Prostate gland (tissue), 2 donors: Measurements from ENCODE around the gene SNAI1.

Source experiments
- POLR2AphosphoS5 ChIP-seq: sonication (generic); formaldehyde crosslinking; IDR thresholded peaks from one replicate; pipeline ENCODE4 v1.6.1; 2017; ENCODE audit warnings: antibody characterized with exemption
- TF ChIP-seq, protein P1 (sequence below), 4 experiments: fragments of 200-600 bp in 2 of 4; fragments of 450-650 bp in 2 of 4; sonication (generic) in 2 of 4; IDR thresholded peaks; 1 replicate in 3 of 4; 2 replicates in 1 of 4; pipeline ENCODE4 v1.5.1; 2016 to 2019; ENCODE audit warnings: antibody characterized with exemption in 4 of 4, mild to moderate bottlenecking in 2 of 4, moderate library complexity in 2 of 4

DNA sequence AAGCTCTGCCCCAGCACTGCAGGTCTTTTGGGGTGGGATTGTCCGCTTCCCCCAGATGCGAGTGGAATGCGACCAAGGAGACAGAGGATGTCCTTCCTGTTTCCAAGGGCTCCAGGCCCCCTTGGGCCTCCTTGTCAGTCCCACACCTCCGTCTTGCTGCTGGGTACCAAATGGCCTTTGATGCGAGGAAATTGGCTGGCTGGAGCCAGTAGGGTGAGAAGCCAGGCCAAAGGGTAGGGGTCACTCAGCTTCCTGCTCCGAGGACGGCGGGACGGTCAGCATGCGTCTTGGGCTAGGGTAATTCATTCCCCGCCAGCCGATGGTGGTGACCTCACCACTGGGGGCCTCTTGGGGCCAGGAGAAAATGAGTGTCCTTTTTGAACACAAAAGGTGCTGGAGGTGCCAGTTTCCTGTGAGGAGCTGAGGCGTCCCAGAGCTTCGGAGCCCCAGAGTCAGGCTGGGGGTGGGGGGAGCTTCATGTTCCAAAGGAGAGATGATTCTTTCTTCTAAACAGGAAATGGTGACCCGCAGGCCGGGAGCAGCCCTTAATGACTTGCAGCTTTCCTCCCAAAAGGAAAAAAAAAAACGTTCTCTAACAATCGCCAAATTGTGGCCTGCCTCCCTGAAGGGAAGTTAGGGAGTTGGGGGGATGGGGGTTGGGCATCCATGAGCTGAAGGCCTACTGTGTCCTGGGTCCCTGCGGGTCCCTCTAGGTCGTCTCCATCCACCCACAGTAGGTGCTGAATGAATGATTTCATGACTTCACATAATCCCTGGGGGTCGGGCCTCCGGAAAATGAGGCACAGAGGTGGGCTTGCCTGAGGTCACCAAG, 6.7 kb downstream of the SNAI1 start:
- no peak for TF ChIP-seq POLR2AphosphoS5
- TF ChIP-seq, protein P1, sequence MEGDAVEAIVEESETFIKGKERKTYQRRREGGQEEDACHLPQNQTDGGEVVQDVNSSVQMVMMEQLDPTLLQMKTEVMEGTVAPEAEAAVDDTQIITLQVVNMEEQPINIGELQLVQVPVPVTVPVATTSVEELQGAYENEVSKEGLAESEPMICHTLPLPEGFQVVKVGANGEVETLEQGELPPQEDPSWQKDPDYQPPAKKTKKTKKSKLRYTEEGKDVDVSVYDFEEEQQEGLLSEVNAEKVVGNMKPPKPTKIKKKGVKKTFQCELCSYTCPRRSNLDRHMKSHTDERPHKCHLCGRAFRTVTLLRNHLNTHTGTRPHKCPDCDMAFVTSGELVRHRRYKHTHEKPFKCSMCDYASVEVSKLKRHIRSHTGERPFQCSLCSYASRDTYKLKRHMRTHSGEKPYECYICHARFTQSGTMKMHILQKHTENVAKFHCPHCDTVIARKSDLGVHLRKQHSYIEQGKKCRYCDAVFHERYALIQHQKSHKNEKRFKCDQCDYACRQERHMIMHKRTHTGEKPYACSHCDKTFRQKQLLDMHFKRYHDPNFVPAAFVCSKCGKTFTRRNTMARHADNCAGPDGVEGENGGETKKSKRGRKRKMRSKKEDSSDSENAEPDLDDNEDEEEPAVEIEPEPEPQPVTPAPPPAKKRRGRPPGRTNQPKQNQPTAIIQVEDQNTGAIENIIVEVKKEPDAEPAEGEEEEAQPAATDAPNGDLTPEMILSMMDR (IDR thresholded peaks at IDR 0.05), result no peak
